LNCaP clone FGC (cell line): Measurements from ENCODE around the gene IMMP2L.

Experiments
- DNase-seq: peaks from one replicate; pipeline ENCODE4 v3.0.0-alpha.2; 2011; ENCODE audit warnings: low read depth
- H3K4me3 ChIP-seq: 2 replicates; pipeline ENCODE4 v1.5.1; 2011; ENCODE audit warnings: mild to moderate bottlenecking, low read depth, low read length, control low read depth
- CTCF ChIP-seq: IDR thresholded peaks from 2 replicates; pipeline ENCODE4 v1.5.1; 2012; ENCODE audit warnings: mild to moderate bottlenecking; ENCODE audit not compliant: control insufficient read depth, insufficient read depth; ENCODE audit errors: extremely low read depth

IMMP2L gene

GRCh38 chr7:111368381-111369065 is 193.8 kb downstream of the IMMP2L start:
- no peak for TF ChIP-seq CTCF
- DNase-seq: no peak
- H3K4me3 ChIP-seq: no peak overlapping the region

GRCh38 chr7:111364413-111364812 is 197.9 kb downstream of the IMMP2L start:
- TF ChIP-seq CTCF: no peak
- DNase-seq: no peak
- H3K4me3 ChIP-seq: no peak overlapping the region

DNA sequence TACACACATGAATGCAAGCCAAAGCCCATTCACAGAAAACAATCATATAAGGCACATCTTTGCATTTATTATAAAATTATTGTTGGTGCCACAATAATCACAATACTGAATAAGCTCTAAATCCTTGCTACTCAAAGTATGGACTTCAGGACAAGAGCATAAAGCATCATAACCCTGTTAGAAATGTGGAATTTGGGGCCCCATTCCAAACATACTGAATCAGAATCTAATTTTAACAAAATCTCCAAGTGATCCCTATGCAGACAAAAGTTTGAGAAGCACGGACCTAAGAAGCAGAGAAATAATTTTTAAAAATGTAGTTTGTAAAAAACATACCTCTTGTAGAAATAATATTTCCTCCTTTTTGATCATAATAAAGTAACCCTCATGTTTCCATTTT is 199.2 kb downstream of the IMMP2L start:
- DNase-seq: no peak
- no peak for TF ChIP-seq CTCF
- no peak overlapping the region for H3K4me3 ChIP-seq

- no peak for DNase-seq
- no peak for TF ChIP-seq CTCF
- H3K4me3 ChIP-seq: no peak overlapping the region
Observed at GRCh38 chr7:111362506-111363054, 199.7 kb downstream of the IMMP2L start.

- DNase-seq: no peak
- H3K4me3 ChIP-seq: no peak overlapping the region
- TF ChIP-seq CTCF: no peak
Observed at GRCh38 chr7:111358915-111359314, 203.4 kb downstream of the IMMP2L start.

GRCh38 chr7:111357691-111358090 is 204.6 kb downstream of the IMMP2L start:
- TF ChIP-seq CTCF: no peak
- H3K4me3 ChIP-seq: no peak overlapping the region
- no peak for DNase-seq

- DNase-seq: no peak
- no peak for TF ChIP-seq CTCF
- H3K4me3 ChIP-seq: no peak overlapping the region
Observed at GRCh38 chr7:111356941-111357340, 205.4 kb downstream of the IMMP2L start.
